ENCODE data around the gene PDE4D.
A peak's percentile ranks its signal among the peaks of the same experiment; 100 is the strongest.

The PDE4D gene

DNA sequence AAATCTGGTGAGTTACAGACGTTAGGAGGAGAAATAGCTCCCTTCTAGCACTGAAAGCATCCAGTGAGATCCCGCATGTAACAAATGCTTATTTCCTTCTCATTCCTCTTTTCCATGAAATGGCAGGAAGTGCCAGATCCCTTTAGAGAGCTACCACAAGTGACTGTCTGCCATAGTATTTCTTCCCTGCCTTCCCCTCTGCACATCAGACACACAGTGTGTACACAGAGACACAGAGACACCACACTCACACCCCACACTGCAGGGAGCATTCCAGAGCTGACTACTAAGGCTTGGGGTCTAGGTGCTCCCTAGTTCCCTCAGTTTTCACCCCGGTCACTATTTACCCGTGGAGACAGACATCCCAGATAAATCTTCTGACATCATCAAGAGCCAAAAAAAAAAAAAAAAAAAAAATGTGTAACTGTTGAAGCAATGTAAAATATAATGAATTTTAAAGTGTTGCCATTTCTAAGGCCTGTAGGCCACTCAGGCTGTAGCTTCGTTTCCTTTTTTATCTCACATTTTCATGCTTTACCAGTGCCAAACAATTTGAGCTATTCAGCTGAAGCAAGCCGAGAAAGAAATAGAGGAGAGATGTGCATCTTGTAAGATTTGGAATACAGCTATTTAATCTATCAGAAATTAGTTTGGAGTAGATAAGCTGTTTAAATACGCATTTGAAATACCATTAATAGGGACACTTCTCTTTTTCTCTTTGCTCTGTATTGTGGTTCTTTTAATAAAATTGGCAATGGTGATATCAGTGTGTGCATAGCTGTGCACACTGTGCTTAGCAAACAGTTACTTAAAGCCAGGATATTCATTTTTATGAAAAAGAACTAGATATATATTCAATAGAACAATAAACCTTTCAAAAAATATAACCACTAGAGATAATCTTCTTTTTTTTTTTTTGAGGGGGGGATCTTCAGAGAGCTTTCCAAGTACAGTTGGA lies 405.5 kb downstream of the PDE4D start:
- no peak for ATAC-seq
- no peak for TF ChIP-seq ISL1 (CRISPR knock-in tag; IDR thresholded peaks at IDR 0.05)
- TF ChIP-seq ZNF565 (CRISPR knock-in tag; conservative IDR thresholded peaks at IDR 0.05; ENCODE audit: low read depth) = no peak
- TF ChIP-seq ARNTL (CRISPR knock-in tag; IDR thresholded peaks at IDR 0.05; ENCODE audit: borderline replicate concordance, low read depth) = no peak
- no peak for TF ChIP-seq ZNF8 (CRISPR knock-in tag; IDR thresholded peaks at IDR 0.05)
- no peak for TF ChIP-seq CSDC2 (CRISPR knock-in tag; IDR thresholded peaks at IDR 0.05)

DNA sequence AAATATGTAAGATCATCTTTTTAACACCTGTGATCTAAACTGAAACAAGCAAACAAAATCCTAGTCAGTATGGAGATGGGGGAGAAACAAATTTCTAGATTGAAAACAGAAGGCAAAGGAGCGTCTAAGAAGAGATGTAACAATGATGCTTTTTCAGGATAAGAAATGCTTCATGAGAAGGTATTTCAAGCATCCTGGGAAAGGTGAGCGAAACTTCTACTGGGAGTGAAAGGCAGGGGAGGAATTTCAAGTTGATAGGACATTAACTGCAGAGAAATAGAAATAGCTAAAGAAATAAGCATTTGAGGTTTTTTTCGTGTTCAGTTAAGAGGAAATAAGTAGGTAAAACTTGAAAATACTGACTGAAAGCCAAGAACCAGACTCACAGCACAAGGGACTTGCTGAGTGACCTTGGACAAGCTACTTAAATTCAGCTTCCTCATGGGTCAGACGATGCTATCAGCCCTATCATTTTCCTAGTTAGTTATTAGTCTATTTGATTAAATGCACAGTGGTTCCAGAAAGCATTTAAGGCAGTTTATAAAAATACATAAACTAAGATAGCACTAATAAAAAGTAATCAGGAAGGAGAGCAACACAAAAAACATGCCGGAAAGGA lies 406.3 kb downstream of the PDE4D start:
- TF ChIP-seq ZNF565 (CRISPR knock-in tag; conservative IDR thresholded peaks at IDR 0.05; ENCODE audit: low read depth) = no peak
- no peak for TF ChIP-seq BACH2 (CRISPR knock-in tag; IDR thresholded peaks at IDR 0.05; ENCODE audit: borderline replicate concordance)
- 0 out of 2 replicates have a peak, but pooled peaks have one; percentile 31 for TF ChIP-seq ISL1 (CRISPR knock-in tag; IDR thresholded peaks at IDR 0.05)
- no peak for TF ChIP-seq ESRRG (CRISPR knock-in tag; IDR thresholded peaks at IDR 0.05)
- ATAC-seq = no peak

DNA sequence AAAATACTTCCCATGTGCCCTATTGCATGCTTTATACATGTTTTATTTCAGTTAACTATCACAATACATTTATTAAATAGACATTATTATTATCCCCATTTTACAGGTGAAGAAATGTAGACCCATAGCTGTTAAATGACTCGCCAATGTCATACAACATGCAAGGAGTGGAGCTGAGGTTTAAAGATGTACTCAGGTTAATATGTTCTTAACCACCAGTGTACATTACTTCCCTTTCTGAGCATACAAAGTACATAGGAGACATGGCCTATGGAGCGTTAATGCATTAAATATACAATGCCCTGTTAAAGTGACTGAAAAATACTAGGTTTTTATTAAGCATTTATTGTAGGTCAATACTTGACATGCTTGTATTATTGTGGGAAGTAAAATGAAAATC lies 407.0 kb downstream of the PDE4D start:
- ATAC-seq = no peak
- TF ChIP-seq ZNF8 (CRISPR knock-in tag; IDR thresholded peaks at IDR 0.05) = no peak

DNA sequence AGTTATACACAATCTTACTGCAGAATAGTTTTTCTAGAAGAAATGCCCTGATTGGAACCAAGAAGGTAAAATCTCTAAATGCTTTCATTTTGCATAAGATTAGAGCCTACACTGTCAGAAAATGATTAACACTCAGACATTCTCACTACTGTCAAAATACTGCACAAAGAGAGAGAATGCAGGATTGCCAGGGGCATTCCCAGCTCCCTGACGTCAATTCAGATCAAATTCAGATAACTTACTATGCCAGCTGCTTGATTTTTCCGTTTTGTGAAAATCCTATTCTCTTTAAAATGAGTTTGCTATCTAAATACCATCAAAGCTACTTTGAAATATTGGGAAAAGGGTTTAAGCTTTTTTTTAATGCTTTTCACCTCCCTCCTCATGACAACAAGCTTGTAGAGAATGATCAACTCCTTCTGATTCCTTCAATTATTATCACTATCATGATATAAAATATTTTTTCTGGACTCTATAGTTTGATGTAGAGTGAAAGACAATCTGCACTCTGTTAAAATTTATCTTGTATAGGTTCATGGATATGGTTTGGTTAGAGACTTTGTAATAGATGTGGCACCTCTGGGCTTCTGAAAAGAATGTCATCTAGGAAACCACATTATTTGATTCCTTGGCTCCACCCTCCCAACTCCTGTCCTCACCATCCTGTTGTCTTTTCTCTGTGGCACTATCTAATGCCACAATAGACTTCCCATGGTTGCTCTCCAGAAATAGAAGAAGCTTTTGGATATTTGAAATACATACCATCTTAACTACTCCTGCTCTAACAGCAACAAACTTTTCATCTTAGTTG lies 407.7 kb downstream of the PDE4D start:
- TF ChIP-seq ISL1 (CRISPR knock-in tag; IDR thresholded peaks at IDR 0.05) = peak; percentile 91
- TF ChIP-seq CSDC2 (CRISPR knock-in tag; IDR thresholded peaks at IDR 0.05) = no peak
- TF ChIP-seq OSR1 (CRISPR knock-in tag; IDR thresholded peaks at IDR 0.05) = no peak
- TF ChIP-seq RARB (CRISPR knock-in tag; IDR thresholded peaks at IDR 0.05) = no peak
- TF ChIP-seq, protein P1, sequence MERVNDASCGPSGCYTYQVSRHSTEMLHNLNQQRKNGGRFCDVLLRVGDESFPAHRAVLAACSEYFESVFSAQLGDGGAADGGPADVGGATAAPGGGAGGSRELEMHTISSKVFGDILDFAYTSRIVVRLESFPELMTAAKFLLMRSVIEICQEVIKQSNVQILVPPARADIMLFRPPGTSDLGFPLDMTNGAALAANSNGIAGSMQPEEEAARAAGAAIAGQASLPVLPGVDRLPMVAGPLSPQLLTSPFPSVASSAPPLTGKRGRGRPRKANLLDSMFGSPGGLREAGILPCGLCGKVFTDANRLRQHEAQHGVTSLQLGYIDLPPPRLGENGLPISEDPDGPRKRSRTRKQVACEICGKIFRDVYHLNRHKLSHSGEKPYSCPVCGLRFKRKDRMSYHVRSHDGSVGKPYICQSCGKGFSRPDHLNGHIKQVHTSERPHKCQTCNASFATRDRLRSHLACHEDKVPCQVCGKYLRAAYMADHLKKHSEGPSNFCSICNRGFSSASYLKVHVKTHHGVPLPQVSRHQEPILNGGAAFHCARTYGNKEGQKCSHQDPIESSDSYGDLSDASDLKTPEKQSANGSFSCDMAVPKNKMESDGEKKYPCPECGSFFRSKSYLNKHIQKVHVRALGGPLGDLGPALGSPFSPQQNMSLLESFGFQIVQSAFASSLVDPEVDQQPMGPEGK (CRISPR knock-in tag; IDR thresholded peaks at IDR 0.05; ENCODE audit: borderline replicate concordance) = peak; percentile 65; the same call in 1 of the 2 replicates
- TF ChIP-seq BACH2 (CRISPR knock-in tag; IDR thresholded peaks at IDR 0.05; ENCODE audit: borderline replicate concordance) = no peak
- TF ChIP-seq ZNF70 (CRISPR knock-in tag; IDR thresholded peaks at IDR 0.05) = peak; percentile 66; the same call in 1 of the 2 replicates
- no peak for TF ChIP-seq ZFP3 (CRISPR knock-in tag; IDR thresholded peaks at IDR 0.05)
- peak; percentile 86 for TF ChIP-seq TCF4 (CRISPR knock-in tag; IDR thresholded peaks at IDR 0.05; ENCODE audit: borderline replicate concordance)
- peak; percentile 48; the same call in 1 of the 2 replicates for TF ChIP-seq ZC3H10 (CRISPR knock-in tag; IDR thresholded peaks at IDR 0.05)
- TF ChIP-seq ZNF565 (CRISPR knock-in tag; conservative IDR thresholded peaks at IDR 0.05; ENCODE audit: low read depth) = no peak
- TF ChIP-seq ARNTL (CRISPR knock-in tag; IDR thresholded peaks at IDR 0.05; ENCODE audit: borderline replicate concordance, low read depth) = no peak
- TF ChIP-seq, protein P2, sequence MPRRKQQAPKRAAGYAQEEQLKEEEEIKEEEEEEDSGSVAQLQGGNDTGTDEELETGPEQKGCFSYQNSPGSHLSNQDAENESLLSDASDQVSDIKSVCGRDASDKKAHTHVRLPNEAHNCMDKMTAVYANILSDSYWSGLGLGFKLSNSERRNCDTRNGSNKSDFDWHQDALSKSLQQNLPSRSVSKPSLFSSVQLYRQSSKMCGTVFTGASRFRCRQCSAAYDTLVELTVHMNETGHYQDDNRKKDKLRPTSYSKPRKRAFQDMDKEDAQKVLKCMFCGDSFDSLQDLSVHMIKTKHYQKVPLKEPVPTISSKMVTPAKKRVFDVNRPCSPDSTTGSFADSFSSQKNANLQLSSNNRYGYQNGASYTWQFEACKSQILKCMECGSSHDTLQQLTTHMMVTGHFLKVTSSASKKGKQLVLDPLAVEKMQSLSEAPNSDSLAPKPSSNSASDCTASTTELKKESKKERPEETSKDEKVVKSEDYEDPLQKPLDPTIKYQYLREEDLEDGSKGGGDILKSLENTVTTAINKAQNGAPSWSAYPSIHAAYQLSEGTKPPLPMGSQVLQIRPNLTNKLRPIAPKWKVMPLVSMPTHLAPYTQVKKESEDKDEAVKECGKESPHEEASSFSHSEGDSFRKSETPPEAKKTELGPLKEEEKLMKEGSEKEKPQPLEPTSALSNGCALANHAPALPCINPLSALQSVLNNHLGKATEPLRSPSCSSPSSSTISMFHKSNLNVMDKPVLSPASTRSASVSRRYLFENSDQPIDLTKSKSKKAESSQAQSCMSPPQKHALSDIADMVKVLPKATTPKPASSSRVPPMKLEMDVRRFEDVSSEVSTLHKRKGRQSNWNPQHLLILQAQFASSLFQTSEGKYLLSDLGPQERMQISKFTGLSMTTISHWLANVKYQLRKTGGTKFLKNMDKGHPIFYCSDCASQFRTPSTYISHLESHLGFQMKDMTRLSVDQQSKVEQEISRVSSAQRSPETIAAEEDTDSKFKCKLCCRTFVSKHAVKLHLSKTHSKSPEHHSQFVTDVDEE (CRISPR knock-in tag; IDR thresholded peaks at IDR 0.05) = peak; percentile 97
- TF ChIP-seq, protein P3, sequence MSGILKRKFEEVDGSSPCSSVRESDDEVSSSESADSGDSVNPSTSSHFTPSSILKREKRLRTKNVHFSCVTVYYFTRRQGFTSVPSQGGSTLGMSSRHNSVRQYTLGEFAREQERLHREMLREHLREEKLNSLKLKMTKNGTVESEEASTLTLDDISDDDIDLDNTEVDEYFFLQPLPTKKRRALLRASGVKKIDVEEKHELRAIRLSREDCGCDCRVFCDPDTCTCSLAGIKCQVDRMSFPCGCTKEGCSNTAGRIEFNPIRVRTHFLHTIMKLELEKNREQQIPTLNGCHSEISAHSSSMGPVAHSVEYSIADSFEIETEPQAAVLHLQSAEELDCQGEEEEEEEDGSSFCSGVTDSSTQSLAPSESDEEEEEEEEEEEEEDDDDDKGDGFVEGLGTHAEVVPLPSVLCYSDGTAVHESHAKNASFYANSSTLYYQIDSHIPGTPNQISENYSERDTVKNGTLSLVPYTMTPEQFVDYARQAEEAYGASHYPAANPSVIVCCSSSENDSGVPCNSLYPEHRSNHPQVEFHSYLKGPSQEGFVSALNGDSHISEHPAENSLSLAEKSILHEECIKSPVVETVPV (CRISPR knock-in tag; IDR thresholded peaks at IDR 0.05) = peak; percentile 70; the same call in 1 of the 2 replicates
- TF ChIP-seq ZNF8 (CRISPR knock-in tag; IDR thresholded peaks at IDR 0.05) = no peak
- TF ChIP-seq TOX (CRISPR knock-in tag; IDR thresholded peaks at IDR 0.05; ENCODE audit: borderline replicate concordance) = peak; percentile 80; the same call in 1 of the 2 replicates
- TF ChIP-seq, protein P4, sequence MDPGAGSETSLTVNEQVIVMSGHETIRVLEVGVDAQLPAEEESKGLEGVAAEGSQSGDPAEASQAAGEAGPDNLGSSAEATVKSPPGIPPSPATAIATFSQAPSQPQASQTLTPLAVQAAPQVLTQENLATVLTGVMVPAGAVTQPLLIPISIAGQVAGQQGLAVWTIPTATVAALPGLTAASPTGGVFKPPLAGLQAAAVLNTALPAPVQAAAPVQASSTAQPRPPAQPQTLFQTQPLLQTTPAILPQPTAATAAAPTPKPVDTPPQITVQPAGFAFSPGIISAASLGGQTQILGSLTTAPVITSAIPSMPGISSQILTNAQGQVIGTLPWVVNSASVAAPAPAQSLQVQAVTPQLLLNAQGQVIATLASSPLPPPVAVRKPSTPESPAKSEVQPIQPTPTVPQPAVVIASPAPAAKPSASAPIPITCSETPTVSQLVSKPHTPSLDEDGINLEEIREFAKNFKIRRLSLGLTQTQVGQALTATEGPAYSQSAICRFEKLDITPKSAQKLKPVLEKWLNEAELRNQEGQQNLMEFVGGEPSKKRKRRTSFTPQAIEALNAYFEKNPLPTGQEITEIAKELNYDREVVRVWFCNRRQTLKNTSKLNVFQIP (CRISPR knock-in tag; IDR thresholded peaks at IDR 0.05; ENCODE audit: borderline replicate concordance, low read depth) = peak; percentile 82; the same call in 1 of the 2 replicates
- TF ChIP-seq PPARA (CRISPR knock-in tag; IDR thresholded peaks at IDR 0.05; ENCODE audit: borderline replicate concordance) = no peak
- no peak for TF ChIP-seq ZFP30 (CRISPR knock-in tag; IDR thresholded peaks at IDR 0.05)
- TF ChIP-seq, protein P5, sequence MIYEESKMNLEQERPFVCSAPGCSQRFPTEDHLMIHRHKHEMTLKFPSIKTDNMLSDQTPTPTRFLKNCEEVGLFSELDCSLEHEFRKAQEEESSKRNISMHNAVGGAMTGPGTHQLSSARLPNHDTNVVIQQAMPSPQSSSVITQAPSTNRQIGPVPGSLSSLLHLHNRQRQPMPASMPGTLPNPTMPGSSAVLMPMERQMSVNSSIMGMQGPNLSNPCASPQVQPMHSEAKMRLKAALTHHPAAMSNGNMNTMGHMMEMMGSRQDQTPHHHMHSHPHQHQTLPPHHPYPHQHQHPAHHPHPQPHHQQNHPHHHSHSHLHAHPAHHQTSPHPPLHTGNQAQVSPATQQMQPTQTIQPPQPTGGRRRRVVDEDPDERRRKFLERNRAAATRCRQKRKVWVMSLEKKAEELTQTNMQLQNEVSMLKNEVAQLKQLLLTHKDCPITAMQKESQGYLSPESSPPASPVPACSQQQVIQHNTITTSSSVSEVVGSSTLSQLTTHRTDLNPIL (CRISPR knock-in tag; IDR thresholded peaks at IDR 0.05; ENCODE audit: low read depth) = peak; percentile 69; the same call in 1 of the 2 replicates
- peak; percentile 76; the same call in 1 of the 2 replicates for TF ChIP-seq SNAI2 (CRISPR knock-in tag; IDR thresholded peaks at IDR 0.05)
- no peak for TF ChIP-seq ESRRG (CRISPR knock-in tag; IDR thresholded peaks at IDR 0.05)
- TF ChIP-seq GLIS3 (CRISPR knock-in tag; IDR thresholded peaks at IDR 0.05) = peak; percentile 68; the same call in 1 of the 2 replicates
- ATAC-seq = peak; percentile 58

All from SK-N-SH treated with all-trans-retinoic acid at 6 μM for 48 hours (cell line).